Measurements from ENCODE around the gene GRIN3A. TPM values are rescaled to one million over a fixed set of nuclear protein-coding genes. Genes with fewer than 3 reads are reported as not detected.
"Not testable (repeated sequence)": the region's sequence is repeated elsewhere in the genome, so short reads cannot be mapped to it uniquely, and the experiment has no call there.

The GRIN3A gene
- total RNA-seq, 4 donors from 2014 or later: under 0.01 to 0.06 TPM; not detected in 2

DNA sequence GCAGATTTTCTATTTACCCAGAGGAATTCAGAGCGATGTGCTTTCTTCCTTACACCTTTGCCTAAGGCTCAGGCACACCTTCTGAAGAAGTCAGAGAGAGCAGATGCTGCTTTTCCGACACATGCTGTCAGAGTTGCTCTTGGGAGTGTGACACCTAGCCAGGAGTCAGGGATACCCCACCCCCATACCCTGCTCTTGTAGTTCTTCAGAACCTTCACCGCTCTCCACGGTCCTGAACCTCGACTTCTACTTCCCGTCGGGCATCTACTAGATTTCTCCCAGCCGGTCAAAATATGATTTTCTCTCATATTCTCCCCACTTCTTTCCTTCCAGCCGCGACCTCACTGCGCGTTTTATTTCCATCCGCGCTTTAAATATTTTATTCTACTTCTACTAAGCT is 1.7 kb downstream of the GRIN3A start:
- intact Hi-C loops (cut with DNase I): no loop called here
- Histone ChIP-seq H3K4me3 (no peak overlapping the region), H3K9me3 (no peaks in the 10 kb centered on the region), H3K27me3 (peaks cover 5 to 91% (median 18%) of the 10 kb centered on the region in 4 donors), H3K36me3 (no peaks in the 10 kb centered on the region), H3K27ac (no peak overlapping the region), H3K4me1 (peaks cover 10 to 19% (median 12%) of the 10 kb centered on the region in 3 donors)
- 16% methylated on average over 14 of the region's 14 CpGs for WGBS, 2 donors
- no peak for DNase-seq
- TF ChIP-seq, protein P1, sequence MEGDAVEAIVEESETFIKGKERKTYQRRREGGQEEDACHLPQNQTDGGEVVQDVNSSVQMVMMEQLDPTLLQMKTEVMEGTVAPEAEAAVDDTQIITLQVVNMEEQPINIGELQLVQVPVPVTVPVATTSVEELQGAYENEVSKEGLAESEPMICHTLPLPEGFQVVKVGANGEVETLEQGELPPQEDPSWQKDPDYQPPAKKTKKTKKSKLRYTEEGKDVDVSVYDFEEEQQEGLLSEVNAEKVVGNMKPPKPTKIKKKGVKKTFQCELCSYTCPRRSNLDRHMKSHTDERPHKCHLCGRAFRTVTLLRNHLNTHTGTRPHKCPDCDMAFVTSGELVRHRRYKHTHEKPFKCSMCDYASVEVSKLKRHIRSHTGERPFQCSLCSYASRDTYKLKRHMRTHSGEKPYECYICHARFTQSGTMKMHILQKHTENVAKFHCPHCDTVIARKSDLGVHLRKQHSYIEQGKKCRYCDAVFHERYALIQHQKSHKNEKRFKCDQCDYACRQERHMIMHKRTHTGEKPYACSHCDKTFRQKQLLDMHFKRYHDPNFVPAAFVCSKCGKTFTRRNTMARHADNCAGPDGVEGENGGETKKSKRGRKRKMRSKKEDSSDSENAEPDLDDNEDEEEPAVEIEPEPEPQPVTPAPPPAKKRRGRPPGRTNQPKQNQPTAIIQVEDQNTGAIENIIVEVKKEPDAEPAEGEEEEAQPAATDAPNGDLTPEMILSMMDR (IDR thresholded peaks at IDR 0.05): no peak
- no peak for TF ChIP-seq POLR2A (IDR thresholded peaks at IDR 0.05)

DNA sequence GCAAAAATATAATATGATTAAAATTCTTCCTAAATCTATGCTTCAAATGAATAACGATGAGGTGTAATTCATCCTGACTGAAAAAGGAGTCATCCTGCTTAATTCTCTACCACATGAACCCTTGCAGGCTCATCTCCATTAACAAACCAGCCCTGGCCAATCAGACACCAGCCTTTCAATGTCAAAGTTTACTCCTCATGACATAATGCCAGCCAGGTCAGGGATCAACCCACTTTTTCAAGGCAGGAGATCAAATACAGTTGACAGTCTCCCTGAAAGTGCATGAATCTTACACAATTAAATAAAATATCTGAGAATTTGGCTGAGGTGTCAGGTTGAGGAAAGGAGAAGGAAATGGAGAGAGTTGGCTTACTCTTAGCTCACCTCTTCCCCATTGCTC is 7.0 kb downstream of the GRIN3A start:
- Histone ChIP-seq H3K9me3 (no peaks in the 10 kb centered on the region), H3K4me3 (no peak overlapping the region), H3K27ac (no peak overlapping the region), H3K4me1 (no peaks in the 10 kb centered on the region), H3K36me3 (no peaks in the 10 kb centered on the region), H3K27me3 (peaks cover 0 to 44% (median 4%) of the 10 kb centered on the region in 4 donors)
- WGBS, 2 donors: 33 to 40% methylated on average over 1 of the region's 1 CpG
- intact Hi-C loops (cut with DNase I): no loop called here
- no peak for DNase-seq
- TF ChIP-seq POLR2A (IDR thresholded peaks at IDR 0.05): no peak
- TF ChIP-seq, protein P1 (IDR thresholded peaks at IDR 0.05): no peak

DNA sequence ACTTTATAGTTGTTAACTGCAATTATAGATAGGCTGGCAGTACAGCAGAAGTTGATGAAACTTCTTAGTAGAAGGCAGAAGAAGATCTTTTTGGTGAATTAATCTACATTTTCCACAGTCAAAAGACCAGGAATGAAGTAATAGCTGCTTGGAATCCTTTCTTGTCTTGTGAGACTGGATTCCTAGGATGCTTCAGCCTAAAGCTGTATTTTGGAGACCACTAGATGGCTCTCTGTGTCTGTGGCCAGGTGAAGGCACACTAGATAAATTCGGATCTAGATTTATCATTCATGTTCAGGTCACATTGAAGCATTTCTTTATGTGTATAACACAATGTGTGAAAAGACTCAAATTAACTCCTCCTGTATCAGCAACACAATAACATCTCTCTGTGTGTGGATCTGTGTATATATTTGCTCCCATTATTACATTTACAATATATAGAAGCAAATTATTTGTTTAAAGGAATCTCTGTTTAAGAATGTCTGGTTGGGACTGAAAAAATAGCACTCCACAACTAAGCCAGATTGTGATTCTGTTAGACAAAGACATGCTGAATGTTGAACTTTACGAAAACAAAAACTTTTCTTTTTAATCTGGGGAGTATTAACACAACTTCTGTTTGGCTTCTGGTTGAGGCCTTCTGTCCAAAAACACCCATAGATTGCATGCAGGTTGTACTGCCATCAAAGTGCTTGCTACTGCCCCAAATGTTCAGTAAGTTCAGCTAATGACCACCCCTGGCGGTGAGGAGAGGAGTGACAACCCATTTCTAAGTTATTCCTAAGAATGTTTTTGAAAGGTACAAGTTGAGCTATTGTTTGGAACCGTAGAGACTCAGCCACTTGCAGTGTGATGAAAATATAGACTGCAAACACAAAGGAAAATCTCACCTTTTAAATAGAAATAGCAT is 10.6 kb downstream of the GRIN3A start:
- Histone ChIP-seq H3K9me3 (no peaks in the 10 kb centered on the region), H3K27ac (no peak overlapping the region), H3K27me3 (peaks cover 0 to 13% (median 0%) of the 10 kb centered on the region in 4 donors), H3K36me3 (no peaks in the 10 kb centered on the region), H3K4me1 (no peaks in the 10 kb centered on the region), H3K4me3 (no peak overlapping the region)
- DNase-seq: no peak
- TF ChIP-seq POLR2A (IDR thresholded peaks at IDR 0.05): no peak
- TF ChIP-seq, protein P1 (IDR thresholded peaks at IDR 0.05): peak in 5 of 6 experiments; percentile 10 to 41 (median 34)
- intact Hi-C loops (cut with DNase I): no loop called here
- 26 to 44% methylated on average over 4 of the region's 4 CpGs for WGBS, 2 donors

DNA sequence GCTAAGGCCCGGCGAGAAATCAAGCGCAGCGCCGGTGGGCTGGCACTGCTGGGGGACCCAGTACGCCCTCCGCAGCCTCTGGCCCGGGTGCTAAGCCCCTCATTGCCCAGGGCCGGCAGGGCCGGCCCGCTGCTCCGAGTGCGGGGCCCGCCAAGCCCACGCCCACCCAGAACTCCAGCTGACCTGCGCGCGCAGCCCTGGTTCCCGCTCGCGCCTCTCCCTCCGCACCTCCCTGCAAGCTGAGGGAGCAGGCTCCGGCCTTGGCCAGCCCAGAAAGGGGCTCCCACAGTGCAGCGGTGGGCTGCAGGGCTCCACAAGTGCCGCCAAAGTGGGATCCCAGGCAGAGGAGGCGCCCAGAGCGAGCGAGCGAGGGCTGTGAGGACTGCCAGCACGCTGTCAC is 14.2 kb downstream of the GRIN3A start:
- H3K27me3 ChIP-seq; intact Hi-C loops (cut with DNase I); DNase-seq; H3K4me1 ChIP-seq; H3K27ac ChIP-seq; H3K9me3 ChIP-seq; H3K36me3 ChIP-seq; H3K4me3 ChIP-seq: not testable (repeated sequence)
- WGBS, 2 donors: 88 to 91% methylated on average over 4 to 6 of the region's 30 CpGs

DNA sequence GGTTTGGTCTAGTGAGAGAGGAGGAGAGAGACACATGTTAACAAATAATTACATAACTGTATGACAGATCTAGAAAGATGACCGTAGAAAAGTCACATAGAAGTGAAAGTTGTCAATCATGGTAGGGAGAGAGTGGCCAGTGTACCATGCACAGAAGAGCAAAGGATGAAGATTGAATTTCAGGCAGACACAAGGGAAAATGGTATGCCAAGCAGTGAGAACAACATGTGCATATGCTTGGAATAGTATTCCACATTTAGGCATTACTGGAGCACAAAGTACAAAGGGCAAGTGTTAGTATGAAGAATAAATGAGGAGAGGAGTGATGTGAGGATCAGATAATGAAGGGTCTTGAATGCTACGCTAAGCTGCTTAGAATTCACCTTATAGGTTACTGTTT is 20.3 kb downstream of the GRIN3A start:
- Histone ChIP-seq H3K36me3 (no peaks in the 10 kb centered on the region), H3K4me3 (no peak overlapping the region), H3K9me3 (no peaks in the 10 kb centered on the region), H3K4me1 (peaks cover 0 to 5% (median 0%) of the 10 kb centered on the region in 3 donors), H3K27ac (no peak overlapping the region), H3K27me3 (peaks cover 0 to 10% (median 0%) of the 10 kb centered on the region in 4 donors)
- TF ChIP-seq, protein P1 (IDR thresholded peaks at IDR 0.05): no peak
- TF ChIP-seq POLR2A (IDR thresholded peaks at IDR 0.05): no peak
- 36 to 49% methylated on average over 2 of the region's 2 CpGs for WGBS, 2 donors
- intact Hi-C loops (cut with DNase I): no loop called here
- DNase-seq: no peak

Measured in esophagus squamous epithelium (tissue), 5 donors.